OCI-LY1 (cell line): ENCODE data around the gene ITPK1.

Experiments used
- EZH2 ChIP-seq: fragments of 200-600 bp; sonication (generic), shearing (Covaris generic); IDR thresholded peaks from 2 replicates; pipeline ENCODE4 v1.8.0; 2017; ENCODE audit warnings: borderline replicate concordance, mixed run types, mild to moderate bottlenecking, antibody characterized with exemption, low read length, moderate library complexity, mixed read lengths
- TF ChIP-seq, protein P1 (sequence below): fragments of 200-600 bp; sonication (generic), shearing (Covaris generic); IDR thresholded peaks from 2 replicates; pipeline ENCODE4 v1.5.1; 2017; ENCODE audit warnings: mild to moderate bottlenecking, antibody characterized with exemption, low read length, moderate library complexity, mixed read lengths

GRCh38 chr14:93075891-93076290 lies 39.8 kb downstream of the ITPK1 start:
- no peak for TF ChIP-seq EZH2
- TF ChIP-seq, protein P1, sequence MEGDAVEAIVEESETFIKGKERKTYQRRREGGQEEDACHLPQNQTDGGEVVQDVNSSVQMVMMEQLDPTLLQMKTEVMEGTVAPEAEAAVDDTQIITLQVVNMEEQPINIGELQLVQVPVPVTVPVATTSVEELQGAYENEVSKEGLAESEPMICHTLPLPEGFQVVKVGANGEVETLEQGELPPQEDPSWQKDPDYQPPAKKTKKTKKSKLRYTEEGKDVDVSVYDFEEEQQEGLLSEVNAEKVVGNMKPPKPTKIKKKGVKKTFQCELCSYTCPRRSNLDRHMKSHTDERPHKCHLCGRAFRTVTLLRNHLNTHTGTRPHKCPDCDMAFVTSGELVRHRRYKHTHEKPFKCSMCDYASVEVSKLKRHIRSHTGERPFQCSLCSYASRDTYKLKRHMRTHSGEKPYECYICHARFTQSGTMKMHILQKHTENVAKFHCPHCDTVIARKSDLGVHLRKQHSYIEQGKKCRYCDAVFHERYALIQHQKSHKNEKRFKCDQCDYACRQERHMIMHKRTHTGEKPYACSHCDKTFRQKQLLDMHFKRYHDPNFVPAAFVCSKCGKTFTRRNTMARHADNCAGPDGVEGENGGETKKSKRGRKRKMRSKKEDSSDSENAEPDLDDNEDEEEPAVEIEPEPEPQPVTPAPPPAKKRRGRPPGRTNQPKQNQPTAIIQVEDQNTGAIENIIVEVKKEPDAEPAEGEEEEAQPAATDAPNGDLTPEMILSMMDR: no peak
